ENCODE results near the gene POLR2L. TPM values are rescaled to one million over a fixed set of nuclear protein-coding genes. Genes with fewer than 3 reads are reported as not detected.

POLR2L gene
- total RNA-seq, 3 donors from 2014 or later (not counting 1 experiment from before 2014, with no cell fraction given) = 48.2 to 63.8 (median 61.2) TPM

GRCh38 chr11:794766-795633 is 47.3 kb downstream of the POLR2L start:
- 78% methylated on average over 37 of the region's 38 CpGs for WGBS (ENCODE audit: insufficient coverage)
- Mint-ChIP-seq H3K4me3 (peak overlapping the region; percentile 59), H3K36me3 (no peaks in the 10 kb centered on the region), H3K9me3 (no peaks in the 10 kb centered on the region), H3K27ac (peak overlapping the region in 1 of 2 donors; percentile 95), H3K27me3 (ENCODE audit: low read depth in 2 of 2) (no peaks in the 10 kb centered on the region), H3K4me1 (peaks cover 0 to 18% of the 10 kb centered on the region in 2 donors)
- no peak for DNase-seq
- Histone ChIP-seq H3K27ac (ENCODE audit: low read length) (peak overlapping the region; percentile 96), H3K36me3 (ENCODE audit: control insufficient read depth, insufficient read depth, low read length) (peaks cover 24% of the 10 kb centered on the region), H3K4me1 (ENCODE audit: control insufficient read depth, insufficient read depth, low read length) (peaks cover 36% of the 10 kb centered on the region), H3K27me3 (ENCODE audit: control insufficient read depth, insufficient read depth, low read length) (no peaks in the 10 kb centered on the region), H3K4me3 (ENCODE audit: low read length) (peak overlapping the region; percentile 91), H3K9me3 (ENCODE audit: control insufficient read depth, insufficient read depth, low read length) (no peaks in the 10 kb centered on the region)
- TF ChIP-seq CTCF (IDR thresholded peaks at IDR 0.05) = no peak
- intact Hi-C loops (cut with micrococcal nuclease) = no loop called here
- ATAC-seq = no peak

GRCh38 chr11:794013-794765 is 48.1 kb downstream of the POLR2L start:
- Histone ChIP-seq H3K36me3 (ENCODE audit: control insufficient read depth, insufficient read depth, low read length) (peaks cover 24% of the 10 kb centered on the region), H3K27me3 (ENCODE audit: control insufficient read depth, insufficient read depth, low read length) (peaks cover 5% of the 10 kb centered on the region), H3K9me3 (ENCODE audit: control insufficient read depth, insufficient read depth, low read length) (no peaks in the 10 kb centered on the region), H3K4me1 (ENCODE audit: control insufficient read depth, insufficient read depth, low read length) (peaks cover 42% of the 10 kb centered on the region), H3K4me3 (ENCODE audit: low read length) (no peak overlapping the region), H3K27ac (ENCODE audit: low read length) (no peak overlapping the region)
- WGBS (ENCODE audit: insufficient coverage) = 95% methylated on average over 31 of the region's 31 CpGs
- DNase-seq (no peak), ATAC-seq (no peak)
- TF ChIP-seq CTCF (IDR thresholded peaks at IDR 0.05) = no peak
- Mint-ChIP-seq H3K4me3 (no peak overlapping the region), H3K27me3 (ENCODE audit: low read depth in 2 of 2) (no peaks in the 10 kb centered on the region), H3K9me3 (no peaks in the 10 kb centered on the region), H3K27ac (no peak overlapping the region), H3K4me1 (peaks cover 0 to 18% of the 10 kb centered on the region in 2 donors), H3K36me3 (no peaks in the 10 kb centered on the region)
- intact Hi-C loops (cut with micrococcal nuclease) = no loop called here

GRCh38 chr11:793556-793955 is 48.8 kb downstream of the POLR2L start:
- H3K4me3 Mint-ChIP-seq = no peak overlapping the region
- H3K4me1 ChIP-seq (ENCODE audit: control insufficient read depth, insufficient read depth, low read length) = peaks cover 40% of the 10 kb centered on the region
- H3K9me3 ChIP-seq (ENCODE audit: control insufficient read depth, insufficient read depth, low read length) = no peaks in the 10 kb centered on the region
- no peak overlapping the region for H3K4me3 ChIP-seq (ENCODE audit: low read length)
- no peaks in the 10 kb centered on the region for H3K9me3 Mint-ChIP-seq
- ATAC-seq (no peak), DNase-seq (no peak)
- H3K4me1 Mint-ChIP-seq = peaks cover 0 to 18% of the 10 kb centered on the region in 2 donors
- H3K27ac Mint-ChIP-seq = no peak overlapping the region
- H3K27me3 ChIP-seq (ENCODE audit: control insufficient read depth, insufficient read depth, low read length) = peaks cover 8% of the 10 kb centered on the region
- H3K36me3 Mint-ChIP-seq = no peaks in the 10 kb centered on the region
- H3K27ac ChIP-seq (ENCODE audit: low read length) = no peak overlapping the region
- TF ChIP-seq CTCF (IDR thresholded peaks at IDR 0.05) = no peak
- intact Hi-C loops (cut with micrococcal nuclease) = no loop called here
- no peaks in the 10 kb centered on the region for H3K27me3 Mint-ChIP-seq (ENCODE audit: low read depth in 2 of 2)
- over 99% methylated on average over 7 of the region's 7 CpGs for WGBS (ENCODE audit: insufficient coverage)
- peaks cover 24% of the 10 kb centered on the region for H3K36me3 ChIP-seq (ENCODE audit: control insufficient read depth, insufficient read depth, low read length)

Measured in natural killer cell (primary cell).